ENCODE results near the gene CSF3.

Gene CSF3

GRCh38 chr17:40017422-40018080 lies 2.3 kb downstream of the CSF3 start:
- TF ChIP-seq NFIC (IDR thresholded peaks at IDR 0.05) (no peak), EGR1 (IDR thresholded peaks at IDR 0.05) (no peak), FOXM1 (IDR thresholded peaks at IDR 0.05; ENCODE audit: borderline replicate concordance, low read depth) (no peak), TEAD4 (IDR thresholded peaks at IDR 0.05) (no peak), CREB1 (IDR thresholded peaks at IDR 0.05; ENCODE audit: low read depth) (no peak), TAF1 (IDR thresholded peaks at IDR 0.05; ENCODE audit: low read depth) (no peak), REST (IDR thresholded peaks at IDR 0.05; ENCODE audit: low read depth) (no peak), TCF12 (IDR thresholded peaks at IDR 0.05; ENCODE audit: low read depth) (no peak), ZBTB7A (IDR thresholded peaks at IDR 0.05; ENCODE audit: low read depth) (no peak), RAD21 (IDR thresholded peaks at IDR 0.05; ENCODE audit: low read depth) (no peak), USF1 (IDR thresholded peaks at IDR 0.05) (no peak), EP300 (IDR thresholded peaks at IDR 0.05; ENCODE audit: borderline replicate concordance) (no peak), YY1 (IDR thresholded peaks at IDR 0.05; ENCODE audit: low read depth) (no peak), CEBPB (IDR thresholded peaks at IDR 0.05) (no peak)
- TF ChIP-seq, protein P1, sequence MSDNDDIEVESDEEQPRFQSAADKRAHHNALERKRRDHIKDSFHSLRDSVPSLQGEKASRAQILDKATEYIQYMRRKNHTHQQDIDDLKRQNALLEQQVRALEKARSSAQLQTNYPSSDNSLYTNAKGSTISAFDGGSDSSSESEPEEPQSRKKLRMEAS (IDR thresholded peaks at IDR 0.05), result no peak

- TF ChIP-seq ZBTB7A (IDR thresholded peaks at IDR 0.05; ENCODE audit: low read depth), result no peak
- TF ChIP-seq, protein P1 (IDR thresholded peaks at IDR 0.05), result no peak
- no peak for TF ChIP-seq EGR1 (IDR thresholded peaks at IDR 0.05)
- TF ChIP-seq CEBPB (IDR thresholded peaks at IDR 0.05), result no peak
- no peak for TF ChIP-seq TCF12 (IDR thresholded peaks at IDR 0.05; ENCODE audit: low read depth)
- no peak for TF ChIP-seq TAF1 (IDR thresholded peaks at IDR 0.05; ENCODE audit: low read depth)
- no peak for TF ChIP-seq YY1 (IDR thresholded peaks at IDR 0.05; ENCODE audit: low read depth)
- no peak for TF ChIP-seq EP300 (IDR thresholded peaks at IDR 0.05; ENCODE audit: borderline replicate concordance)
- no peak for TF ChIP-seq TEAD4 (IDR thresholded peaks at IDR 0.05)
- TF ChIP-seq RAD21 (IDR thresholded peaks at IDR 0.05; ENCODE audit: low read depth), result no peak
- no peak for TF ChIP-seq REST (IDR thresholded peaks at IDR 0.05; ENCODE audit: low read depth)
- no peak for TF ChIP-seq NFIC (IDR thresholded peaks at IDR 0.05)
- TF ChIP-seq FOXM1 (IDR thresholded peaks at IDR 0.05; ENCODE audit: borderline replicate concordance, low read depth), result no peak
- TF ChIP-seq CREB1 (IDR thresholded peaks at IDR 0.05; ENCODE audit: low read depth), result no peak
These were observed 3.2 kb downstream of the CSF3 start for GRCh38 chr17:40018211-40019121.

- TF ChIP-seq CEBPB (IDR thresholded peaks at IDR 0.05), result no peak
- TF ChIP-seq, protein P1 (IDR thresholded peaks at IDR 0.05), result no peak
- TF ChIP-seq USF1 (IDR thresholded peaks at IDR 0.05), result no peak
- TF ChIP-seq FOXM1 (IDR thresholded peaks at IDR 0.05; ENCODE audit: borderline replicate concordance, low read depth), result no peak
- TF ChIP-seq TAF1 (IDR thresholded peaks at IDR 0.05; ENCODE audit: low read depth), result no peak
- no peak for TF ChIP-seq EGR1 (IDR thresholded peaks at IDR 0.05)
- TF ChIP-seq REST (IDR thresholded peaks at IDR 0.05; ENCODE audit: low read depth), result no peak
- TF ChIP-seq EP300 (IDR thresholded peaks at IDR 0.05; ENCODE audit: borderline replicate concordance), result no peak
- no peak for TF ChIP-seq ZBTB7A (IDR thresholded peaks at IDR 0.05; ENCODE audit: low read depth)
- no peak for TF ChIP-seq TEAD4 (IDR thresholded peaks at IDR 0.05)
- no peak for TF ChIP-seq YY1 (IDR thresholded peaks at IDR 0.05; ENCODE audit: low read depth)
- no peak for TF ChIP-seq NFIC (IDR thresholded peaks at IDR 0.05)
- TF ChIP-seq CREB1 (IDR thresholded peaks at IDR 0.05; ENCODE audit: low read depth), result no peak
- no peak for TF ChIP-seq TCF12 (IDR thresholded peaks at IDR 0.05; ENCODE audit: low read depth)
- TF ChIP-seq RAD21 (IDR thresholded peaks at IDR 0.05; ENCODE audit: low read depth), result no peak
These were observed 4.1 kb downstream of the CSF3 start for GRCh38 chr17:40019140-40019991.

Data from Ishikawa (cell line).